MM.1S (cell line): ENCODE measurements around the gene ADCY2.

Experiments used
- CTCF ChIP-seq: fragments of 300-600 bp; sonication (generic); IDR thresholded peaks from 2 replicates; pipeline ENCODE4 v1.5.1; 2016; ENCODE audit warnings: antibody characterized with exemption, low read length, mixed read lengths
- EZH2 ChIP-seq: fragments of 300-600 bp; sonication (generic); optimal IDR thresholded peaks from 2 replicates; pipeline ENCODE3; 2017; ENCODE audit warnings: low read depth, mild to moderate bottlenecking, antibody characterized with exemption, low read length, mixed read lengths

- TF ChIP-seq CTCF (no peak), EZH2 (no peak)
These were observed 449 bp upstream of the ADCY2 start for GRCh38 chr5:7395432-7395946.
